DMS79 (cell line): ENCODE results near the gene GLDN.
A peak's percentile ranks its signal among the peaks of the same experiment; 100 is the strongest.
"Not testable (repeated sequence)": the region's sequence is repeated elsewhere in the genome, so short reads cannot be mapped to it uniquely, and the experiment has no call there.

Source experiments
- DNase-seq: peaks from one replicate; lab custom pipeline; 2025; lab: John Stamatoyannopoulos, UW

Gene GLDN

GRCh38 chr15:51388726-51389125, 47.3 kb downstream of the GLDN start:
- no peak for DNase-seq

- no peak for DNase-seq
These were observed 48.9 kb downstream of the GLDN start for GRCh38 chr15:51390241-51390965.

GRCh38 chr15:51390966-51391422, 49.5 kb downstream of the GLDN start:
- DNase-seq: no peak

- DNase-seq: no peak
These were observed 55.5 kb downstream of the GLDN start for GRCh38 chr15:51396921-51397320.

GRCh38 chr15:51398626-51399025, 57.2 kb downstream of the GLDN start:
- no peak for DNase-seq

GRCh38 chr15:51401051-51401780, 59.8 kb downstream of the GLDN start:
- DNase-seq: no peak

- DNase-seq: no peak
These were observed 60.5 kb downstream of the GLDN start for GRCh38 chr15:51401872-51402517.

- DNase-seq: peak; percentile 5
These were observed 61.8 kb downstream of the GLDN start for GRCh38 chr15:51403072-51403878.

GRCh38 chr15:51403946-51404695, 62.7 kb downstream of the GLDN start:
- no peak for DNase-seq

GRCh38 chr15:51405693-51406523, 64.5 kb downstream of the GLDN start:
- no peak for DNase-seq

GRCh38 chr15:51414256-51414860, 72.9 kb downstream of the GLDN start:
- DNase-seq: no peak

- DNase-seq: no peak
These were observed 74.7 kb downstream of the GLDN start for GRCh38 chr15:51416129-51416528.

- DNase-seq: not testable (repeated sequence)
These were observed 81.6 kb downstream of the GLDN start for GRCh38 chr15:51423040-51423439.

- no peak for DNase-seq
These were observed 83.3 kb downstream of the GLDN start for GRCh38 chr15:51424780-51425179.

GRCh38 chr15:51425517-51426040, 84.1 kb downstream of the GLDN start:
- DNase-seq: no peak

- no peak for DNase-seq
These were observed 97.1 kb downstream of the GLDN start for GRCh38 chr15:51438526-51438925.

GRCh38 chr15:51443282-51443914, 101.9 kb downstream of the GLDN start:
- no peak for DNase-seq

- no peak for DNase-seq
These were observed 102.7 kb downstream of the GLDN start for GRCh38 chr15:51444112-51444511.

- DNase-seq: no peak
These were observed 103.4 kb downstream of the GLDN start for GRCh38 chr15:51444807-51445206.
